Measurements from ENCODE around the gene FBXW2. TPM values are rescaled to one million over a fixed set of nuclear protein-coding genes. Genes with fewer than 3 reads are reported as not detected.

The FBXW2 gene
- total and polyA plus RNA-seq, 2 donors (not counting 1 experiment from before 2014, with no cell fraction given): 14.9 to 70.6 TPM

DNA sequence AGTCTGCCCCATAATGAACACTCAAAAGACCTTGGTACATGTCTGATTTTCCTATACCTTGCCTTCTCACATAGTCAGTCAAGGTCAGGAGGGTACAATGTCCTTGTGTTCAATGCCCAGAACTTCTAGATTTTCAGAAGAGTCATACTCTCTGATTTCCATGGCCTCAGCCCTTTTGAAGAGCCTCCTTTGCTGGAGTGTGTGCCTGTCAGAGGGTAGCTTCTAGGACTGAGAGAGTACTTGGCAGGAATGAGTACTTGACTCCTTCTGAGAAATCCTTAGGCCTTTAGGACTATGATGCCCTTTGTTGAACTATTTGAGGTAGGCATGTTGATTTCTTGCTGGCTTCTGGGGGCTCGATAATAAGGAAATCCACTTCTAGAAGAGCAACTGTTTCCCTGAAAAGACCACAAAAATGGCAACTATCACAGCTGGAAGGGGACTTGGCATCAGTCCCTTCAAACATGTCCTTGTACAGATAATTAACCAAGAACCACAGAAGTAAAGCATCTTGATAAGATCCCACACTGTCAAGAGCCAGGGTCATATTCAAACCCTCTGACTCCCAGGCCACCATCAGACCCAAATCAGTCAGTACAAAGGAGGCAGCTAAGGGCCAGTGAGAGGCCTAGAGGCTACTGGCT lies 68.3 kb downstream of the FBXW2 start:
- no peak for ATAC-seq (ENCODE audit: low read depth)
- Histone ChIP-seq H3K27ac (ENCODE audit: low read length in 2 of 2) (no peak overlapping the region), H3K4me3 (ENCODE audit: control extremely low read depth in 1 of 5, extremely low read depth in 1 of 5, insufficient read depth in 1 of 5, low read depth in 2 of 5, low read length in 4 of 5) (no peak overlapping the region), H2AFZ (ENCODE audit: insufficient read depth, low read depth, low read length, poor library complexity, severe bottlenecking) (no peak overlapping the region), H3K9me3 (ENCODE audit: control extremely low read depth in 1 of 3, control insufficient read depth in 2 of 3, insufficient read depth in 1 of 3, low read length in 2 of 3) (no peaks in the 10 kb centered on the region), H3K9ac (ENCODE audit: low read length) (no peak overlapping the region), H3K36me3 (replicated peaks in 1 of 2; ENCODE audit: control extremely low read depth in 1 of 2, control insufficient read depth in 1 of 2, extremely low read depth in 1 of 2, insufficient read depth in 2 of 2, low read length in 1 of 2) (no peaks in the 10 kb centered on the region), H3K79me2 (ENCODE audit: control insufficient read depth, insufficient read depth, low read length) (no peaks in the 10 kb centered on the region), H3K4me1 (ENCODE audit: control insufficient read depth in 2 of 2, insufficient read depth in 2 of 2, low read length in 2 of 2) (no peaks in the 10 kb centered on the region), H3K4me2 (replicated peaks; ENCODE audit: low read depth, low read length, poor library complexity, severe bottlenecking) (no peak overlapping the region), H3K27me3 (replicated peaks in 1 of 4; ENCODE audit: control extremely low read depth in 1 of 4, control insufficient read depth in 3 of 4, insufficient read depth in 4 of 4, low read length in 3 of 4) (no peaks in the 10 kb centered on the region), H4K20me1 (ENCODE audit: control insufficient read depth, insufficient read depth, low read length, poor library complexity, severe bottlenecking) (no peaks in the 10 kb centered on the region)
- H3K4me1 Mint-ChIP-seq: no peaks in the 10 kb centered on the region
- TF ChIP-seq EZH2 (IDR thresholded peaks at IDR 0.05; ENCODE audit: borderline replicate concordance, insufficient read depth, low read depth, low read length, poor library complexity, severe bottlenecking): no peak
- TF ChIP-seq, protein P1, sequence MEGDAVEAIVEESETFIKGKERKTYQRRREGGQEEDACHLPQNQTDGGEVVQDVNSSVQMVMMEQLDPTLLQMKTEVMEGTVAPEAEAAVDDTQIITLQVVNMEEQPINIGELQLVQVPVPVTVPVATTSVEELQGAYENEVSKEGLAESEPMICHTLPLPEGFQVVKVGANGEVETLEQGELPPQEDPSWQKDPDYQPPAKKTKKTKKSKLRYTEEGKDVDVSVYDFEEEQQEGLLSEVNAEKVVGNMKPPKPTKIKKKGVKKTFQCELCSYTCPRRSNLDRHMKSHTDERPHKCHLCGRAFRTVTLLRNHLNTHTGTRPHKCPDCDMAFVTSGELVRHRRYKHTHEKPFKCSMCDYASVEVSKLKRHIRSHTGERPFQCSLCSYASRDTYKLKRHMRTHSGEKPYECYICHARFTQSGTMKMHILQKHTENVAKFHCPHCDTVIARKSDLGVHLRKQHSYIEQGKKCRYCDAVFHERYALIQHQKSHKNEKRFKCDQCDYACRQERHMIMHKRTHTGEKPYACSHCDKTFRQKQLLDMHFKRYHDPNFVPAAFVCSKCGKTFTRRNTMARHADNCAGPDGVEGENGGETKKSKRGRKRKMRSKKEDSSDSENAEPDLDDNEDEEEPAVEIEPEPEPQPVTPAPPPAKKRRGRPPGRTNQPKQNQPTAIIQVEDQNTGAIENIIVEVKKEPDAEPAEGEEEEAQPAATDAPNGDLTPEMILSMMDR (IDR thresholded peaks at IDR 0.05): no peak
- intact Hi-C loops (cut with micrococcal nuclease): no loop called here
- CTCF ChIA-PET: no interaction called here
- H3K4me3 Mint-ChIP-seq: no peak overlapping the region
- 67% methylated on average over 1 of the region's 1 CpG for WGBS (ENCODE audit: insufficient coverage)
- POLR2A ChIA-PET: no interaction called here
- no peak overlapping the region for H3K27ac Mint-ChIP-seq
- DNase-seq: no peak
- no peaks in the 10 kb centered on the region for H3K27me3 Mint-ChIP-seq
- no peaks in the 10 kb centered on the region for H3K9me3 Mint-ChIP-seq (ENCODE audit: insufficient read depth)

DNA sequence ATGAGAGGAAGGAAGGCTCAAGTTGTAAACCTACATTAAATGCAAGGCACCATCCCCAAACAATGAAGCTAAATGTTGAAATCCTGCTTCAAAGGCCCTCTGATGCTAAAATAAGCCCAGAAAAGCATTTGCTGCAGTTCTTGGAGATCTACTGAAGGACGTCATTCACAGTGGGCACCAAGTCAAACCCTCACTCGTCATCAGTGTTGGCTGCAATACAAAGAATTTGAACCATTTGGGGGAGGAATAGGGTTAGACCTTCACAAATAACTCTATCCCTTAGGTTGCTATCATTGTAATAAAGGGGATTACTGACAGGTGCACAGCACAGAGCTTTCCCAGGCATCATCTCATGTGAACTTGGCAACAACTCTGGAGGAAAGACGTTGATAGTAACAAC lies 69.7 kb downstream of the FBXW2 start:
- no peak overlapping the region for H3K9ac ChIP-seq (ENCODE audit: low read length)
- H3K27ac ChIP-seq (ENCODE audit: low read length in 2 of 2): no peak overlapping the region
- ATAC-seq (ENCODE audit: low read depth): no peak
- no peak overlapping the region for H3K4me3 Mint-ChIP-seq
- H3K4me2 ChIP-seq (replicated peaks; ENCODE audit: low read depth, low read length, poor library complexity, severe bottlenecking): no peak overlapping the region
- H2AFZ ChIP-seq (ENCODE audit: insufficient read depth, low read depth, low read length, poor library complexity, severe bottlenecking): no peak overlapping the region
- intact Hi-C loops (cut with micrococcal nuclease): no loop called here
- H3K36me3 ChIP-seq (replicated peaks in 1 of 2; ENCODE audit: control extremely low read depth in 1 of 2, control insufficient read depth in 1 of 2, extremely low read depth in 1 of 2, insufficient read depth in 2 of 2, low read length in 1 of 2): no peaks in the 10 kb centered on the region
- TF ChIP-seq EZH2 (IDR thresholded peaks at IDR 0.05; ENCODE audit: borderline replicate concordance, insufficient read depth, low read depth, low read length, poor library complexity, severe bottlenecking): no peak
- TF ChIP-seq, protein P1 (IDR thresholded peaks at IDR 0.05): no peak
- H3K4me1 ChIP-seq (ENCODE audit: control insufficient read depth in 2 of 2, insufficient read depth in 2 of 2, low read length in 2 of 2): no peaks in the 10 kb centered on the region
- 100% methylated on average over 1 of the region's 3 CpGs for WGBS (ENCODE audit: insufficient coverage)
- no peaks in the 10 kb centered on the region for H4K20me1 ChIP-seq (ENCODE audit: control insufficient read depth, insufficient read depth, low read length, poor library complexity, severe bottlenecking)
- no peak overlapping the region for H3K4me3 ChIP-seq (ENCODE audit: control extremely low read depth in 1 of 5, extremely low read depth in 1 of 5, insufficient read depth in 1 of 5, low read depth in 2 of 5, low read length in 4 of 5)
- H3K9me3 Mint-ChIP-seq (ENCODE audit: insufficient read depth): no peaks in the 10 kb centered on the region
- no peak overlapping the region for H3K27ac Mint-ChIP-seq
- CTCF ChIA-PET: no interaction called here
- no peaks in the 10 kb centered on the region for H3K79me2 ChIP-seq (ENCODE audit: control insufficient read depth, insufficient read depth, low read length)
- H3K9me3 ChIP-seq (ENCODE audit: control extremely low read depth in 1 of 3, control insufficient read depth in 2 of 3, insufficient read depth in 1 of 3, low read length in 2 of 3): no peaks in the 10 kb centered on the region
- H3K4me1 Mint-ChIP-seq: no peaks in the 10 kb centered on the region
- no peaks in the 10 kb centered on the region for H3K27me3 Mint-ChIP-seq
- no peaks in the 10 kb centered on the region for H3K27me3 ChIP-seq (replicated peaks in 1 of 4; ENCODE audit: control extremely low read depth in 1 of 4, control insufficient read depth in 3 of 4, insufficient read depth in 4 of 4, low read length in 3 of 4)
- no peak for DNase-seq
- POLR2A ChIA-PET: no interaction called here
